Mucosa of rectum (tissue), 2 donors: ENCODE data around the gene FAM114A1.
"Not testable (repeated sequence)": the region's sequence is repeated elsewhere in the genome, so short reads cannot be mapped to it uniquely, and the experiment has no call there.

Experiments used
- H3K27ac ChIP-seq, 2 donors: one replicate each; pipeline ENCODE4 v1.7.0; 2013; ENCODE audit warnings: inconsistent platforms in 2 of 2, low read depth in 2 of 2, low read length in 2 of 2
- H3K27me3 ChIP-seq, 2 donors: one replicate each; pipeline ENCODE4 v1.7.0; 2013; ENCODE audit warnings: low read length in 2 of 2; ENCODE audit not compliant: control insufficient read depth in 2 of 2, insufficient read depth in 2 of 2
- H3K36me3 ChIP-seq, 2 donors: one replicate each; pipeline ENCODE4 v1.7.0; 2013; ENCODE audit warnings: low read length in 2 of 2; ENCODE audit not compliant: control insufficient read depth in 2 of 2, insufficient read depth in 2 of 2
- H3K4me1 ChIP-seq, 2 donors: one replicate each; pipeline ENCODE4 v1.7.0; 2013; ENCODE audit warnings: low read length in 2 of 2, mild to moderate bottlenecking in 1 of 2; ENCODE audit not compliant: control insufficient read depth in 2 of 2, insufficient read depth in 2 of 2
- H3K4me3 ChIP-seq, 2 donors: one replicate each; pipeline ENCODE4 v1.7.0; 2013; ENCODE audit warnings: low read length in 2 of 2
- H3K9ac ChIP-seq, 2 donors: one replicate each; pipeline ENCODE4 v1.7.0; 2013; ENCODE audit warnings: low read length in 2 of 2, low read depth in 1 of 2, mild to moderate bottlenecking in 1 of 2
- H3K9me3 ChIP-seq, 2 donors: one replicate each; pipeline ENCODE4 v1.7.0; 2013; ENCODE audit warnings: low read length in 2 of 2; ENCODE audit not compliant: control insufficient read depth in 2 of 2
- donor health status: healthy.
- donor health status: Normal muscosa, but diverticular disease.

The FAM114A1 gene

GRCh38 chr4:38926896-38927295, 59.3 kb downstream of the FAM114A1 start:
- Histone ChIP-seq H3K9me3 (no peaks in the 10 kb centered on the region), H3K4me1 (no peaks in the 10 kb centered on the region), H3K27ac (no peak overlapping the region), H3K4me3 (no peak overlapping the region), H3K27me3 (no peaks in the 10 kb centered on the region), H3K36me3 (peaks cover 40 to 62% of the 10 kb centered on the region in 2 donors), H3K9ac (no peak overlapping the region)

GRCh38 chr4:38928568-38928967, 61.0 kb downstream of the FAM114A1 start:
- H3K27ac ChIP-seq, result no peak overlapping the region
- no peak overlapping the region for H3K9ac ChIP-seq
- peaks cover 52 to 66% of the 10 kb centered on the region in 2 donors for H3K36me3 ChIP-seq
- H3K27me3 ChIP-seq, result no peaks in the 10 kb centered on the region
- no peaks in the 10 kb centered on the region for H3K9me3 ChIP-seq
- no peaks in the 10 kb centered on the region for H3K4me1 ChIP-seq
- no peak overlapping the region for H3K4me3 ChIP-seq

GRCh38 chr4:38928974-38929373, 61.4 kb downstream of the FAM114A1 start:
- Histone ChIP-seq H3K27me3 (no peaks in the 10 kb centered on the region), H3K4me3 (no peak overlapping the region), H3K4me1 (no peaks in the 10 kb centered on the region), H3K9me3 (no peaks in the 10 kb centered on the region), H3K36me3 (peaks cover 50 to 65% of the 10 kb centered on the region in 2 donors), H3K9ac (no peak overlapping the region), H3K27ac (no peak overlapping the region)

GRCh38 chr4:38930204-38930603, 62.6 kb downstream of the FAM114A1 start:
- no peaks in the 10 kb centered on the region for H3K9me3 ChIP-seq
- peaks cover 56 to 65% of the 10 kb centered on the region in 2 donors for H3K36me3 ChIP-seq
- H3K4me1 ChIP-seq, result no peaks in the 10 kb centered on the region
- no peak overlapping the region for H3K9ac ChIP-seq
- no peaks in the 10 kb centered on the region for H3K27me3 ChIP-seq
- no peak overlapping the region for H3K4me3 ChIP-seq
- no peak overlapping the region for H3K27ac ChIP-seq

GRCh38 chr4:38930707-38931106, 63.1 kb downstream of the FAM114A1 start:
- Histone ChIP-seq H3K9ac (no peak overlapping the region), H3K4me1 (no peaks in the 10 kb centered on the region), H3K27ac (no peak overlapping the region), H3K36me3 (peaks cover 61 to 70% of the 10 kb centered on the region in 2 donors), H3K9me3 (no peaks in the 10 kb centered on the region), H3K27me3 (no peaks in the 10 kb centered on the region), H3K4me3 (no peak overlapping the region)

GRCh38 chr4:38931125-38931524, 63.5 kb downstream of the FAM114A1 start:
- Histone ChIP-seq H3K4me1 (no peaks in the 10 kb centered on the region), H3K36me3 (peaks cover 60 to 68% of the 10 kb centered on the region in 2 donors), H3K9ac (no peak overlapping the region), H3K4me3 (no peak overlapping the region), H3K27ac (no peak overlapping the region), H3K9me3 (no peaks in the 10 kb centered on the region), H3K27me3 (no peaks in the 10 kb centered on the region)

- H3K36me3 ChIP-seq, result peaks cover 64 to 66% of the 10 kb centered on the region in 2 donors
- H3K27ac ChIP-seq, result no peak overlapping the region
- H3K27me3 ChIP-seq, result no peaks in the 10 kb centered on the region
- no peak overlapping the region for H3K4me3 ChIP-seq
- H3K9me3 ChIP-seq, result no peaks in the 10 kb centered on the region
- H3K4me1 ChIP-seq, result no peaks in the 10 kb centered on the region
- H3K9ac ChIP-seq, result no peak overlapping the region
Observed at GRCh38 chr4:38935391-38936073, 67.9 kb downstream of the FAM114A1 start.

- Histone ChIP-seq H3K27ac (no peak overlapping the region), H3K9me3 (no peaks in the 10 kb centered on the region), H3K27me3 (no peaks in the 10 kb centered on the region), H3K4me1 (no peaks in the 10 kb centered on the region), H3K4me3 (no peak overlapping the region), H3K9ac (no peak overlapping the region), H3K36me3 (peaks cover 50 to 61% of the 10 kb centered on the region in 2 donors)
Observed at GRCh38 chr4:38939165-38939564, 71.6 kb downstream of the FAM114A1 start.

- no peaks in the 10 kb centered on the region for H3K9me3 ChIP-seq
- no peak overlapping the region for H3K27ac ChIP-seq
- H3K27me3 ChIP-seq, result no peaks in the 10 kb centered on the region
- H3K9ac ChIP-seq, result no peak overlapping the region
- H3K36me3 ChIP-seq, result peaks cover 51 to 64% of the 10 kb centered on the region in 2 donors
- H3K4me3 ChIP-seq, result no peak overlapping the region
- no peaks in the 10 kb centered on the region for H3K4me1 ChIP-seq
Observed at GRCh38 chr4:38940476-38940875, 72.9 kb downstream of the FAM114A1 start.

- peaks cover 45 to 59% of the 10 kb centered on the region in 2 donors for H3K36me3 ChIP-seq
- not testable (repeated sequence) for H3K9me3 ChIP-seq, H3K27ac ChIP-seq, H3K4me3 ChIP-seq, H3K27me3 ChIP-seq, H3K9ac ChIP-seq, H3K4me1 ChIP-seq
Observed at GRCh38 chr4:38941906-38942305, 74.3 kb downstream of the FAM114A1 start.
